Cardiac fibroblast (primary cell): ENCODE data around the gene ITPR2.

Source experiments
- DNase-seq, 2 donors: peaks; one replicate each; pipeline versions ENCODE4 v3.0.0 to v3.0.0-alpha.2; 2010; ENCODE audit warnings: low read depth in 2 of 2
- H3K4me3 ChIP-seq, 2 donors: replicated peaks in 1 of 2; 1 replicate in 1 of 2; 2 replicates in 1 of 2; pipeline ENCODE4 v1.5.1; 2011; ENCODE audit warnings: low read depth in 2 of 2, low read length in 2 of 2, mild to moderate bottlenecking in 2 of 2, moderate library complexity in 1 of 2
- TF ChIP-seq, protein P1 (sequence below): IDR thresholded peaks from one replicate; pipeline ENCODE4 v1.5.1; 2011; ENCODE audit warnings: low read depth, mild to moderate bottlenecking, low read length, inconsistent platforms

The ITPR2 gene

DNA sequence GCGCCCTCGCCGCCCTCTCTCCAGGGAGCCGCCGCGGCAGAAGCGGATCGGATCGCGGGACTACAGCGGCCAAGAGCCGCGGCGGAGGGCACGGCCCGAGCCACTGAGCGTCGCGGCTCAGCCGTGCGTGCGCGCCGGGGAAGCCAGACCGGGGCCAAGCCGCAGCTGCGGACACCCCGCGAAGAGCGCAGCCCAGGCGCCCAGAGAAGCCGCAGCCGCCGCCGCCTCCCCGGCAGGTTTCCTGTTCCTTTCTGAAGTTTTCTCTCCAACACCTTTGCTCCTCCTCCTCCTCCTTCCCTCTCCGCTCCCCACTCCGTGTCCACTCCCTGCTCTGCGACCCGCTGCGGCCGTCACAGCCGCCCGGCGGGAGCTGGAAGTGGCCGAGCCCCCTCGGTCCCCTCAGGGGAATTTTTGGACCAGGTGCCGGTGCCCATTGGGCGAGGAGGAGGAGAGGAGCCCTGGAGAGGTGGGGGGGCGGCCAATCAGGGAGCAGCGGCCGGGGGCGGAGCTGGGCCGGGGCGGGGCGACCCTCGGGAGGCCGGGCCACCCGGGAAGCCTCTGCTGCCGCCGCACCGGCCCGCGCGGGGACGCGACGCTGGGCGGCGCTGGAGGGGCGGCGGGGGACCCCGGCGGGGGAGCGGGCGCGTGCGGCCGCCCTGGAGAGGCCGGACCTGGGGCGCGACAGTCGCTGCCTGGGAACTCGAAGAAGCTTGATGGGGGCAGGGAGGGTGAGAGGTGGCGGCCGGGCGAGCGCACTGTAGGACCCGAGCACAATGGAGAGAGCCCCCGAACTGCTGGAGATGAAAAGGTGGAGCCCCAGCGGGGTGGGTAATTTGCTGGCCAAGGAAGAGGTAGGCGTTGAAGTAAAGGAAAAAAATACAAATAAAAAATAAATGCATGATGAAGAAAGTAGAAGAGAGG is at the start of gene ITPR2:
Gene ITPR2, minus strand, starts transcription at position 373 of the 921 bp plus-strand sequence. CDS start 413 bp downstream, outside the sequence.
- peak within 1 kb of the TSS; percentile 87 to 93 for H3K4me3 ChIP-seq
- peak; percentile 90 to 94 for DNase-seq
- TF ChIP-seq, protein P1, sequence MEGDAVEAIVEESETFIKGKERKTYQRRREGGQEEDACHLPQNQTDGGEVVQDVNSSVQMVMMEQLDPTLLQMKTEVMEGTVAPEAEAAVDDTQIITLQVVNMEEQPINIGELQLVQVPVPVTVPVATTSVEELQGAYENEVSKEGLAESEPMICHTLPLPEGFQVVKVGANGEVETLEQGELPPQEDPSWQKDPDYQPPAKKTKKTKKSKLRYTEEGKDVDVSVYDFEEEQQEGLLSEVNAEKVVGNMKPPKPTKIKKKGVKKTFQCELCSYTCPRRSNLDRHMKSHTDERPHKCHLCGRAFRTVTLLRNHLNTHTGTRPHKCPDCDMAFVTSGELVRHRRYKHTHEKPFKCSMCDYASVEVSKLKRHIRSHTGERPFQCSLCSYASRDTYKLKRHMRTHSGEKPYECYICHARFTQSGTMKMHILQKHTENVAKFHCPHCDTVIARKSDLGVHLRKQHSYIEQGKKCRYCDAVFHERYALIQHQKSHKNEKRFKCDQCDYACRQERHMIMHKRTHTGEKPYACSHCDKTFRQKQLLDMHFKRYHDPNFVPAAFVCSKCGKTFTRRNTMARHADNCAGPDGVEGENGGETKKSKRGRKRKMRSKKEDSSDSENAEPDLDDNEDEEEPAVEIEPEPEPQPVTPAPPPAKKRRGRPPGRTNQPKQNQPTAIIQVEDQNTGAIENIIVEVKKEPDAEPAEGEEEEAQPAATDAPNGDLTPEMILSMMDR, result peak; percentile 1

- no peak for DNase-seq
- H3K4me3 ChIP-seq, result no peak overlapping the region
- TF ChIP-seq, protein P1, result no peak
These were observed 47.6 kb upstream of the ITPR2 start for GRCh38 chr12:26880625-26881024.

DNA sequence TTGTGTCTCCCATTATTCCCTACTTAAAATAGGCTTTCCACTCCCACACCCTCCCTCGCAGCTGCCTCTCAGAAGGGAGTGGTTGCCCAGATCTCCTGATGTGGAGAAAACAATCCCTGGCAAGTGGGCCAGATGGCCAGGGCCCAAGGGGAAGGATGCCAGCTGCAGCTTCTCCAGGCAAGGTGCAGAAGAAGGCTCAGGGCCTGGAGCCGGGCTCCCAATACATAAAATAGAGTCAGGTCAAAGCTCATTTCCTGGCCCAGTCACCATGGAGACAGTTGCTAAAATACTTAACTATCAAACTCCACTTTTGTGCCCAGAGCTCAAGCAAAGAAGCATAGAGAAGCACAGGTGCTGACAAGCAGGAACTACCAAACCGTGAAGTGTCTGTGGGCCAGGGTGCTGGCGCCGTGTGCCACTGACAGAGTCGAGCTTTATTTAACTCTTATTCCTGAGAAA is 45.7 kb upstream of the ITPR2 start:
- peak; percentile 29 to 84 for DNase-seq
- no peak overlapping the region for H3K4me3 ChIP-seq
- TF ChIP-seq, protein P1, result no peak

DNA sequence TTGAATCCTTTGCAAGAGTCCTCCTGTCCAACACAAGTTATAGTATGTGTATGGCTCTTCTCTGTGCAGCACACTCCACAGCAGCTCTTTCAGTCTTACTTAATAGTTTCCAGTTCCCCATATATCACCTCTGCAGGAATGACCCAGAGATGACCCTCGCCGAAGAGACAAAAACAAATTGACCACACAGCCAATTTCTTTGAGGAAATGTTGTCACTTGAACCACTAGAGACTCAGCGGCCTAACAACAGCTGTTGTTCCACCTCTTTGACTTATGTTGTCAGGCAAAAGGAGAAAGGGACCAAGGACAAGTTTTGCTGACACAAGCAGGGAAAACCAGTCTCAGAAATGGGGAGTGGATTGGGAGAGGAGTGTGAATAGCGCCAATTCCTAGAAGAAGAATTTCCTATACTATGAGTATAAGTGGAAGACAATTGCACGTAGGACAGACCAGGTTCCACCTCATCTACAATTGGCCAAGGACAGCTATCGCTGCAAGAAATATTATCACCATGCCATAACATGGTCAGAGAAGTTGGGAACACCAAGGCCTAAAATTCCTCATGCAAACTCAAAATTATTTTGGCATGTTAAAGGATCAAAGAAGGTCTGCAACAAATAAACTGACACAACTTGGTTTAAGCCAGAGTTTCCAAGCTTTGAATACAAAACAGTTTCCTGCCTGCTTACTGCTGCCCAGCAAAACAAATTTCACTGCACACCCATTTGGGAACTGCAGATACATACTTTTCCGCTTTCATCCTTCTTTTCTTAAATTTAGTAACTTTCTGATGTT is 41.7 kb upstream of the ITPR2 start:
- no peak for DNase-seq

GRCh38 chr12:26872625-26873024 is 39.6 kb upstream of the ITPR2 start:
- DNase-seq, result no peak
- no peak overlapping the region for H3K4me3 ChIP-seq
- TF ChIP-seq, protein P1, result no peak

More for the DNA sequence above, 41.7 kb upstream of the ITPR2 start:
- TF ChIP-seq, protein P1, result no peak
- no peak overlapping the region for H3K4me3 ChIP-seq

DNA sequence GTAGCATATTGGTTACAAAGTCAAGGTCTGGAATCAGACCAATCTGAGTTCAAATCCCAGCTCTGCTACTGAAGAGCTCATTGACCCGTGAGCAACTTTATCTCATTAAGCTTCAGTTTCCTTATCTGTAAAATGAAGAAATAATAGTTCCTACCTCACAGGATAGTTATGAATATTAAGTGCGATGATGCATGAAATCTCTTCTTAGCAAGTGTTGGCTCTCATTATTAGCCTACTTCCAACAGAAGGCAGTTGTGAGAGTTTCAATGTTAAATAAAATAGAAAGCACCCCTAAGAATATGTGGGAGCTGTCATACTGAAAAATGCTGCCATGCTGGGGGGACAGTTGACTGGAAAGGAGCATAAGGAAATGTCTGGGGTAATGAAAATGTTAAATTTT is 39.0 kb upstream of the ITPR2 start:
- TF ChIP-seq, protein P1, result no peak
- DNase-seq, result no peak
- H3K4me3 ChIP-seq, result no peak overlapping the region
